Globus pallidus (tissue), 1 donor: ENCODE results near the gene SPATA31E1.
"Not testable (repeated sequence)": the region's sequence is repeated elsewhere in the genome, so short reads cannot be mapped to it uniquely, and the experiment has no call there.

ENCODE experiments used
- DNase-seq: peaks from one replicate; pipeline ENCODE4 v3.0.0-alpha.2; 2015; ENCODE audit warnings: low spot score

Gene SPATA31E1

GRCh38 chr9:87882627-87883026, at the start of gene SPATA31E1:
SPATA31E1 (plus strand) TSS chr9:87882877; CDS start chr9:87882892, 15 bp downstream.
- DNase-seq = no peak

- DNase-seq = no peak
Measured at GRCh38 chr9:87834357-87834756, 48.3 kb upstream of the SPATA31E1 start.

- no peak for DNase-seq
Measured at GRCh38 chr9:87836536-87836935, 46.1 kb upstream of the SPATA31E1 start.

GRCh38 chr9:87836951-87837705, 45.5 kb upstream of the SPATA31E1 start:
- no peak for DNase-seq

- DNase-seq = no peak
Measured at GRCh38 chr9:87840134-87840533, 42.5 kb upstream of the SPATA31E1 start.

- DNase-seq = no peak
Measured at GRCh38 chr9:87842878-87843585, 39.6 kb upstream of the SPATA31E1 start.

- no peak for DNase-seq
Measured at GRCh38 chr9:87844506-87844905, 38.2 kb upstream of the SPATA31E1 start.

- not testable (repeated sequence) for DNase-seq
Measured at GRCh38 chr9:87847817-87848216, 34.9 kb upstream of the SPATA31E1 start.

GRCh38 chr9:87849144-87849758, 33.4 kb upstream of the SPATA31E1 start:
- no peak for DNase-seq

GRCh38 chr9:87850391-87850790, 32.3 kb upstream of the SPATA31E1 start:
- no peak for DNase-seq

GRCh38 chr9:87851186-87851585, 31.5 kb upstream of the SPATA31E1 start:
- DNase-seq = not testable (repeated sequence)

- DNase-seq = no peak
Measured at GRCh38 chr9:87853302-87853701, 29.4 kb upstream of the SPATA31E1 start.

GRCh38 chr9:87853876-87854579, 28.6 kb upstream of the SPATA31E1 start:
- no peak for DNase-seq

- DNase-seq = no peak
Measured at GRCh38 chr9:87854580-87854955, 28.1 kb upstream of the SPATA31E1 start.

GRCh38 chr9:87855061-87855460, 27.6 kb upstream of the SPATA31E1 start:
- no peak for DNase-seq

- DNase-seq = no peak
Measured at GRCh38 chr9:87857141-87857947, 25.3 kb upstream of the SPATA31E1 start.

- no peak for DNase-seq
Measured at GRCh38 chr9:87857948-87858335, 24.7 kb upstream of the SPATA31E1 start.

- no peak for DNase-seq
Measured at GRCh38 chr9:87859137-87859536, 23.5 kb upstream of the SPATA31E1 start.

GRCh38 chr9:87859786-87860185, 22.9 kb upstream of the SPATA31E1 start:
- DNase-seq = no peak

- DNase-seq = no peak
Measured at GRCh38 chr9:87861332-87861731, 21.3 kb upstream of the SPATA31E1 start.

- DNase-seq = no peak
Measured at GRCh38 chr9:87862536-87863268, 20.0 kb upstream of the SPATA31E1 start.
